Heart left ventricle (tissue), 13 donors: ENCODE measurements around the gene MGMT.

Source experiments
- CTCF ChIP-seq, 12 donors: fragments of 200-600 bp; sonication (generic) in 4 of 12; IDR thresholded peaks; one replicate each; pipeline versions ENCODE4 v1.5.0 to v1.8.0; 2018 to 2022; ENCODE audit warnings: antibody characterized with exemption in 12 of 12, mild to moderate bottlenecking in 5 of 12
- POLR2A ChIP-seq, 2 donors: fragments of 450-650 bp; IDR thresholded peaks; one replicate each; pipeline ENCODE4 v1.6.1; 2017; ENCODE audit warnings: antibody characterized with exemption in 2 of 2, mild to moderate bottlenecking in 2 of 2, moderate library complexity in 2 of 2
- donor health status: ischemic (EF 13 %, LVEDD 7.1; RV severe dilation, severe dysfunction).
- donor health status: DM: no; HTN: yes; CAD: no.
- donor health status: DM: no; HTN: no; CAD: no.
- donor health status: ischemic (EF 25% LVEDD 6.9; RV normal size, moderate dysfunction).
- donor health status: ischemic (EF 25% LVEDD 5.7; RV mildly dilated, moderate dysfunction).
- donor health status: ischemic (EF 35%, LVEDD 5.7; RV mildly dilated, moderate dysfunction).
- donor health status: nonischemic (EF 11% LVEDD 7.7; RV severe dilation, severe dysfunction).
- donor health status: DM: yes; HTN: yes; CAD: no.
- donor health status: PGD.
- donor health status: ischemic (EF 29% LVEDD 5.4; RV normal size, mild dysfunction).
- donor health status: nonischemic (EF 23%, LVEDD 6.1; RV moderate dilation, normal function).

GRCh38 chr10:129598413-129598812 lies 131.4 kb downstream of the MGMT start:
- no peak for TF ChIP-seq CTCF (IDR thresholded peaks at IDR 0.05)
- no peak for TF ChIP-seq POLR2A (IDR thresholded peaks at IDR 0.05)
